Neuronal stem cell (in vitro differentiated cells): ENCODE data around the gene CAPNS1.

Experiments
- DNase-seq: peaks from one replicate; pipeline ENCODE4 v3.0.0-alpha.2; 2013; ENCODE audit warnings: low spot score
- H2AFZ ChIP-seq: one replicate; pipeline ENCODE4 v1.6.1; 2013; ENCODE audit warnings: mild to moderate bottlenecking, low read length, inconsistent platforms
- H2AK5ac ChIP-seq: 2 replicates; pipeline ENCODE4 v1.6.1; 2013; ENCODE audit warnings: low read depth, mild to moderate bottlenecking, inconsistent platforms, low read length, moderate library complexity, mixed read lengths
- H2BK120ac ChIP-seq: 2 replicates; pipeline ENCODE4 v1.6.1; 2013; ENCODE audit warnings: low read depth, mild to moderate bottlenecking, inconsistent platforms, low read length, moderate library complexity, mixed read lengths
- H2BK12ac ChIP-seq: one replicate; pipeline ENCODE4 v1.6.1; 2013; ENCODE audit warnings: low read length, inconsistent platforms
- H2BK15ac ChIP-seq: 2 replicates; pipeline ENCODE4 v1.6.1; 2013; ENCODE audit warnings: mild to moderate bottlenecking, low read length, inconsistent platforms, mixed read lengths
- H2BK5ac ChIP-seq: one replicate; pipeline ENCODE4 v1.6.1; 2013; ENCODE audit warnings: inconsistent platforms, mild to moderate bottlenecking, low read length, moderate library complexity
- H3K14ac ChIP-seq: one replicate; pipeline ENCODE4 v1.6.1; 2013; ENCODE audit warnings: low read length, inconsistent platforms
- H3K18ac ChIP-seq: 2 replicates; pipeline ENCODE4 v1.6.1; 2013; ENCODE audit warnings: low read length, inconsistent platforms
- H3K23ac ChIP-seq: 2 replicates; pipeline ENCODE4 v1.6.1; 2013; ENCODE audit warnings: low read depth, mild to moderate bottlenecking, mixed read lengths, low read length, inconsistent platforms; ENCODE audit not compliant: poor library complexity
- H3K27ac ChIP-seq: replicated peaks from 3 replicates; pipeline ENCODE4 v1.5.1; 2013; ENCODE audit warnings: low read length, inconsistent platforms
- H3K27me3 ChIP-seq, 3 experiments: 2 replicates each; pipeline ENCODE4 v1.6.1; 2013; ENCODE audit warnings: low read length in 3 of 3, mild to moderate bottlenecking in 2 of 3, inconsistent platforms in 1 of 3, low read depth in 1 of 3, mixed read lengths in 1 of 3, moderate library complexity in 1 of 3; ENCODE audit not compliant: control insufficient read depth in 3 of 3, insufficient read depth in 3 of 3
- H3K36me3 ChIP-seq, 2 donors: replicated peaks in 1 of 2; 2 replicates each; pipeline ENCODE4 v1.6.1; 2013; ENCODE audit warnings: low read length in 2 of 2; ENCODE audit not compliant: control insufficient read depth in 2 of 2, insufficient read depth in 2 of 2
- H3K4ac ChIP-seq: 2 replicates; pipeline ENCODE4 v1.6.1; 2013; ENCODE audit warnings: inconsistent platforms, mild to moderate bottlenecking, low read length, moderate library complexity
- H3K4me1 ChIP-seq, 2 donors: 1 replicate in 1 of 2; 2 replicates in 1 of 2; pipeline ENCODE4 v1.6.1; 2013; ENCODE audit warnings: low read length in 2 of 2, low read depth in 1 of 2; ENCODE audit not compliant: control insufficient read depth in 2 of 2, insufficient read depth in 1 of 2
- H3K4me2 ChIP-seq: one replicate; pipeline ENCODE4 v1.6.1; 2013; ENCODE audit warnings: mild to moderate bottlenecking, low read length, inconsistent platforms; ENCODE audit not compliant: insufficient read depth, poor library complexity, severe bottlenecking
- H3K4me3 ChIP-seq, 2 donors: 2 replicates each; pipeline ENCODE4 v1.5.1; 2013; ENCODE audit warnings: low read length in 2 of 2, mild to moderate bottlenecking in 2 of 2, inconsistent platforms in 1 of 2, moderate library complexity in 1 of 2
- H3K79me1 ChIP-seq: one replicate; pipeline ENCODE4 v1.6.1; 2013; ENCODE audit warnings: low read depth, mild to moderate bottlenecking, inconsistent platforms, low read length, moderate library complexity
- H3K9ac ChIP-seq: one replicate; pipeline ENCODE4 v1.6.1; 2013; ENCODE audit warnings: mild to moderate bottlenecking, low read depth, low read length, inconsistent platforms; ENCODE audit not compliant: poor library complexity
- H3K9me3 ChIP-seq, 2 donors: replicated peaks in 1 of 2; 2 replicates each; pipeline versions ENCODE3 to v1.6.1; 2013; ENCODE audit warnings: low read length in 2 of 2, mild to moderate bottlenecking in 2 of 2, inconsistent platforms in 1 of 2, low read depth in 1 of 2, mixed read lengths in 1 of 2, moderate library complexity in 1 of 2; ENCODE audit not compliant: control insufficient read depth in 2 of 2, insufficient read depth in 1 of 2
- H4K8ac ChIP-seq: one replicate; pipeline ENCODE4 v1.6.1; 2013; ENCODE audit warnings: low read depth, mild to moderate bottlenecking, inconsistent platforms, low read length, moderate library complexity
- H4K91ac ChIP-seq: one replicate; pipeline ENCODE4 v1.6.1; 2013; ENCODE audit warnings: low read length, low read depth, mild to moderate bottlenecking, inconsistent platforms; ENCODE audit not compliant: poor library complexity
- WGBS, 2 donors: extraction: QIAGEN DNeasy Blood & Tissue Kit; methylation state at CpG; one replicate each; pipeline ENCODE4 v1.1.7; 2013; ENCODE audit warnings: missing lambda C conversion rate in 2 of 2, mixed read lengths in 1 of 2; ENCODE audit not compliant: insufficient read length in 2 of 2, insufficient replicate concordance in 1 of 2; ENCODE audit errors: extremely low coverage in 2 of 2; 5-methylcytosine and 5-hydroxymethylcytosine counted together

CAPNS1 gene

DNA sequence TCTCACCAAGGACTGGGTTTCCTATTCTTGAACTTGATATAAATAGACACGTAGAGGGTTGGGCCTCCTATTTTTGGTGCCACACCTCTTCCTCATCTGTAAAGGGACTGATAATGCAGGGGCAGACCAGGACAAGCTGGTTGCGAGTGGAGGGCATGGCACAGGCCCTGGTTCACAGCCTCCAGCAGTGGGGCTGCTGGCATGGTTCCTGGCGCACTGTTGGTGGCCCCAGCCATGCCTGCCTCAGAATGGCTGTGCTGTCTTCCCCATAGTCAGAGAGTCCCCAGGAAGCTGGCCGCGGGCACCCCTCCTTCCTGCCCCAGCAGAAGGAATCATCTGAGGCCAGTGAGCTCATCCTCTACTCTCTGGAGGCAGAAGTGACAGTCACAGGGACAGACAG, 39.4 kb upstream of the CAPNS1 start:
- Histone ChIP-seq H2BK5ac (no peak overlapping the region), H4K91ac (no peak overlapping the region), H4K8ac (no peak overlapping the region), H3K14ac (no peak overlapping the region), H2AFZ (no peak overlapping the region), H3K9me3 (no peaks in the 10 kb centered on the region), H3K79me1 (peaks cover 9% of the 10 kb centered on the region), H3K4me2 (no peak overlapping the region), H3K4me1 (peaks cover 0 to 8% of the 10 kb centered on the region in 2 donors), H3K4me3 (no peak overlapping the region), H3K27ac (no peak overlapping the region), H3K23ac (no peak overlapping the region), H2BK120ac (no peak overlapping the region), H3K9ac (peak overlapping the region; percentile 34), H3K36me3 (peaks cover 56 to 94% of the 10 kb centered on the region in 2 donors), H2AK5ac (no peak overlapping the region), H2BK12ac (no peak overlapping the region), H3K18ac (no peak overlapping the region), H3K27me3 (no peaks in the 10 kb centered on the region), H2BK15ac (no peak overlapping the region), H3K4ac (no peak overlapping the region)
- no peak for DNase-seq
- WGBS, 2 donors, result no CpG with 5 or more reads among the region's 5 CpGs

DNA sequence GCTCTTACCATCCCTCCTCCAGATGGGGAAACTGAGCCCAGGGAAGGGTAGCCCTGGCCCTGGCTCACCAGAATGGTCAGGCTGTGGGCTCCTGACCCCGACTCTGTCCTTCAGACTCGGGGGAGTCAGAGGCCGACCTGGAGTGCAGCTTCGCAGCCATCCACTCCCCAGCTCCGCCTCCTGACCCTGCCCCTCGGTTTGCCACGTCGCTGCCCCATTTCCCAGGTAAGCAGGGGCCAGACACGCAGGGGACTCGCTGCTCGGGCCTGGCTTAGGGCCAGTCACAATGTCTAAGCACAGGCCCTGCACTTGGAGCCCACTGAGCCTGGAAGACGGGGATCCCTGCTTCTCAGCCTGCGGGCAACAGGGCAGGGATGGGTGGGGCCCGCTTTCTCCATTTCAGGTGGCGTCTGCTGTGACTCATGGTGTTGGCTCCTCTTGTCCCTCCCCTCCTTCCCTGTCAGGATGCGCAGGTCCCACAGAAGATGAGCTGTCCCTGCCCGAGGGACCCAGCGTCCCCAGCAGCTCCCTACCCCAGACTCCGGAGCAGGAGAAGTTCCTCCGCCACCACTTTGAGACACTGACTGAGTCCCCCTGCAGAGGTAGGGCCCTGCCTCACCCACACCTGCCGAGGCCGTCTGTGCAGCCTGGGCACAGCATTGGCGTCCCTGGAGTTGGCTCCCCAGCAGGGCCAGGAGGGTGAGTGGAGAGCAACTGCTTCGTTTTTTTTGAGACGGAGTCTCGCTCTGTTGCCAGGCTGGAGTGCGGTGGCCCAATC, 38.1 kb upstream of the CAPNS1 start:
- Histone ChIP-seq H3K4me1 (peaks cover 0 to 6% of the 10 kb centered on the region in 2 donors), H3K4ac (no peak overlapping the region), H3K27ac (no peak overlapping the region), H2AK5ac (no peak overlapping the region), H3K14ac (no peak overlapping the region), H2BK15ac (no peak overlapping the region), H2BK120ac (no peak overlapping the region), H3K27me3 (no peaks in the 10 kb centered on the region), H3K9me3 (no peaks in the 10 kb centered on the region), H4K8ac (peak overlapping the region; percentile 23), H4K91ac (no peak overlapping the region), H3K4me2 (no peak overlapping the region), H3K79me1 (peaks cover 9% of the 10 kb centered on the region), H2BK12ac (no peak overlapping the region), H3K9ac (no peak overlapping the region), H3K23ac (no peak overlapping the region), H3K36me3 (peaks cover 61 to 94% of the 10 kb centered on the region in 2 donors), H3K4me3 (no peak overlapping the region), H2BK5ac (peak overlapping the region; percentile 71), H3K18ac (no peak overlapping the region), H2AFZ (no peak overlapping the region)
- no CpG with 5 or more reads among the region's 27 CpGs for WGBS, 2 donors
- no peak for DNase-seq

DNA sequence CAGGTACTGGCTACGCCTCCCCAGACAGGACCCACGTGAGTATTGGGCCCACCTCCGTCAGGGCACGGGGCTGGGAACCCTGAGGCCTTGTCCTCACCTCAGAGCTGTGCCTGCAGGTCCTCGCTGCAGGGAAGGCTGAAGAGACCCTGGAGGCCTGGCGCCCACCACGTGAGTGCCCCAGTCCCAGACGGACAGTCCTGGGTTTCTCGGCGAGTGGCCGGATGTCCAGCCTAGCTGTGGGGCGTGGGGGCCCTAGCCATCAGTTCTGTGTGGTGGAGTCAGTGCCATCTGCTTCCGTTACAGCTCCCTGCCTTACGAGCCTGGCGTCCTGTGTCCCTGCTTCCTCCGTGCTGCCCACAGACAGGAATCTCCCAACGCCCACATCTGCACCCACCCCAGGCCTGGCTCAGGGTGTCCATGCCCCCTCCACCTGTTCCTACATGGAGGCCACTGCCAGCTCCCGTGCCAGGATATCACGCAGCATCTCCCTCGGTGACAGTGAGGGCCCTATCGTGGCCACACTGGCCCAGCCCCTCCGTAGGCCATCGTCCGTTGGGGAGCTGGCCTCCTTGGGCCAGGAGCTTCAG, 36.7 kb upstream of the CAPNS1 start:
- no peak for DNase-seq
- Histone ChIP-seq H3K4ac (no peak overlapping the region), H3K4me3 (peak overlapping the region in 1 of 2 donors; percentile 40), H2BK120ac (no peak overlapping the region), H3K9ac (no peak overlapping the region), H3K27me3 (no peaks in the 10 kb centered on the region), H2AK5ac (no peak overlapping the region), H3K79me1 (peaks cover 9% of the 10 kb centered on the region), H3K14ac (no peak overlapping the region), H2BK12ac (no peak overlapping the region), H3K36me3 (peaks cover 63 to 88% of the 10 kb centered on the region in 2 donors), H3K18ac (peak overlapping the region; percentile 57), H2AFZ (no peak overlapping the region), H2BK5ac (no peak overlapping the region), H3K4me2 (peak overlapping the region; percentile 2), H4K91ac (no peak overlapping the region), H3K23ac (peak overlapping the region; percentile 80), H3K9me3 (no peaks in the 10 kb centered on the region), H4K8ac (no peak overlapping the region), H2BK15ac (no peak overlapping the region), H3K4me1 (peaks cover 0 to 2% of the 10 kb centered on the region in 2 donors), H3K27ac (no peak overlapping the region)
- WGBS, 2 donors, result no CpG with 5 or more reads among the region's 24 CpGs

DNA sequence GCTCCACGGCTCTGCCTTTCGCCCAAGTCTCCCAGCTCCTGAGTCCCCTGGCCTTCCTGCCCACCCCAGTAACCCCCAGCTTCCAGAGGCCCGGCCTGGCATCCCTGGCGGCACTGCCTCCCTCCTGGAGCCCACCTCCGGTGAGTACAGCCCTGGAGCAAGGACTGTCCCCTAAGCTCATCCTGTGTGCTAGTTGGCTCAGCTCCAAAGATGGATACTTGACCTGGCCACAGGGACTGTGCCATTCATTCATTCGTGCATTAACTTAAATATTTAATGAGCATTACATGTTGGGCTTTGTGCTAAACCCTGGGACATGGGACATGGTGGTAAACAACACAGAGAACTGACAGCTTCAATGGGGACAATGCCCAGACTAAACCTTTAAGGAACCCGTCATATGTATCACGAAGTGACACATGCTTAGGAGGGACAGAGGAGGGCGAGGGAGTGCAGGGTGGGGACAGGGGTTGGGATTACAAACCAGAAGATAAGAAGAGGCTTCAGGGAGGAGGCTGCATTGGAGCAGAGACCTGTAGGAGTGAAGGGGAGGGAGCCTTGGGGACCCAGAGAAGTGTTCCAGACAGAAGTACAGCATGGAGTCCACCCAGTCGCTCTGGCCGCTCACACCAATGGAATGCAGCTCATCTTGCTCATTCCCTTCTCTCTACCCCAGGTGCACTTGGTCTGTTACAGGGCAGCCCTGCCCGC, 35.9 kb upstream of the CAPNS1 start:
- no peak overlapping the region for H3K9ac ChIP-seq
- no peak for DNase-seq
- peaks cover 9% of the 10 kb centered on the region for H3K79me1 ChIP-seq
- H4K91ac ChIP-seq, result no peak overlapping the region
- no peaks in the 10 kb centered on the region for H3K27me3 ChIP-seq
- no peak overlapping the region for H2BK120ac ChIP-seq
- no peak overlapping the region for H3K18ac ChIP-seq
- no peak overlapping the region for H3K27ac ChIP-seq
- no peak overlapping the region for H4K8ac ChIP-seq
- H3K4me2 ChIP-seq, result no peak overlapping the region
- no peak overlapping the region for H2BK12ac ChIP-seq
- H3K4me3 ChIP-seq, result no peak overlapping the region
- H2AK5ac ChIP-seq, result no peak overlapping the region
- H3K9me3 ChIP-seq, result no peaks in the 10 kb centered on the region
- H3K23ac ChIP-seq, result peak overlapping the region; percentile 85
- no peak overlapping the region for H2AFZ ChIP-seq
- no peak overlapping the region for H2BK15ac ChIP-seq
- no peak overlapping the region for H2BK5ac ChIP-seq
- no CpG with 5 or more reads among the region's 12 CpGs for WGBS, 2 donors
- no peak overlapping the region for H3K4ac ChIP-seq
- no peak overlapping the region for H3K14ac ChIP-seq
- H3K4me1 ChIP-seq, result peaks cover 0 to 3% of the 10 kb centered on the region in 2 donors
- H3K36me3 ChIP-seq, result peaks cover 63 to 81% of the 10 kb centered on the region in 2 donors
